Lower leg skin (tissue), 4 donors: Measurements from ENCODE around the gene C18orf63. TPM values are rescaled to one million over a fixed set of nuclear protein-coding genes. Genes with fewer than 3 reads are reported as not detected.

Source experiments
- DNase-seq, 2 donors: peaks; one replicate each; pipeline ENCODE4 v3.0.0-alpha.2; 2019; ENCODE audit warnings: low spot score in 2 of 2
- H3K4me3 ChIP-seq: fragments of 200-600 bp; sonication (generic); 2 replicates; pipeline ENCODE4 v1.5.1; 2017; ENCODE audit warnings: mild to moderate bottlenecking, low read depth; ENCODE audit not compliant: poor library complexity, severe bottlenecking
- POLR2A ChIP-seq, 2 donors: fragments of 450-650 bp; IDR thresholded peaks; one replicate each; pipeline ENCODE4 v1.6.1; 2016 to 2017; ENCODE audit warnings: antibody characterized with exemption in 2 of 2, mild to moderate bottlenecking in 1 of 2, moderate library complexity in 1 of 2
- WGBS, 2 donors: methylation state at CpG; one replicate each; pipeline ENCODE4 v1.1.5; 2018; 5-methylcytosine and 5-hydroxymethylcytosine counted together
- intact Hi-C: fragments of 100-400 bp; cut with DNase I; formaldehyde crosslinking; loops from one replicate; pipeline ENCODE4 v1.15.0; 2023; ENCODE audit warnings: low total_unique reads
- total RNA-seq, 4 donors: library from RNA; depleted of rRNA; stranded (reverse); fragments of >200 nt; gene quantifications; one replicate each; pipeline ENCODE4 v1.1.0, GENCODE V29; 2016
- TF ChIP-seq, protein P1 (sequence below), 3 donors: fragments of 450-650 bp; IDR thresholded peaks; one replicate each; pipeline ENCODE4 v1.5.1; 2016; ENCODE audit warnings: antibody characterized with exemption in 3 of 3, mild to moderate bottlenecking in 3 of 3, moderate library complexity in 2 of 3

C18orf63 gene
- total RNA-seq, 4 donors from 2014 or later, result not detected

DNA sequence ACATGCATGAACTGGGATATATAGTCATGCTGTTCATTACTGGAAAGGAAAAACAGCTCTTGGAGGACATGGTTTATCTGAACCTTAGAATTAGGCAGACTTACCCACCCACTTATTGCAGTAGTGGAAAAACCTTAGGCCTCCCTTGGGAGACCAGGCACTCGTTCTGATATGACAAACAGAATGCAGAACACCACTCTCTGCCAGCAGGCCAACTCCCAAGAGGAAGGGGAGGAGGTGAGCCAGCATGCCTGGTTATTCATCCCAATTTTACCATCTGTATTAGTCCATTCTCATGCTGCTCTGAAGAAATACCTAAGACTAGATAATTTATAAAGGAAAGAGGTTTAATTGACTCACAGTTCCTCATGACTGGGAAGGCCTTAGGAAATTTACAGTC is 17.5 kb downstream of the C18orf63 start:
- intact Hi-C loops, result no loop called here
- TF ChIP-seq POLR2A (IDR thresholded peaks at IDR 0.05), result no peak
- TF ChIP-seq, protein P1, sequence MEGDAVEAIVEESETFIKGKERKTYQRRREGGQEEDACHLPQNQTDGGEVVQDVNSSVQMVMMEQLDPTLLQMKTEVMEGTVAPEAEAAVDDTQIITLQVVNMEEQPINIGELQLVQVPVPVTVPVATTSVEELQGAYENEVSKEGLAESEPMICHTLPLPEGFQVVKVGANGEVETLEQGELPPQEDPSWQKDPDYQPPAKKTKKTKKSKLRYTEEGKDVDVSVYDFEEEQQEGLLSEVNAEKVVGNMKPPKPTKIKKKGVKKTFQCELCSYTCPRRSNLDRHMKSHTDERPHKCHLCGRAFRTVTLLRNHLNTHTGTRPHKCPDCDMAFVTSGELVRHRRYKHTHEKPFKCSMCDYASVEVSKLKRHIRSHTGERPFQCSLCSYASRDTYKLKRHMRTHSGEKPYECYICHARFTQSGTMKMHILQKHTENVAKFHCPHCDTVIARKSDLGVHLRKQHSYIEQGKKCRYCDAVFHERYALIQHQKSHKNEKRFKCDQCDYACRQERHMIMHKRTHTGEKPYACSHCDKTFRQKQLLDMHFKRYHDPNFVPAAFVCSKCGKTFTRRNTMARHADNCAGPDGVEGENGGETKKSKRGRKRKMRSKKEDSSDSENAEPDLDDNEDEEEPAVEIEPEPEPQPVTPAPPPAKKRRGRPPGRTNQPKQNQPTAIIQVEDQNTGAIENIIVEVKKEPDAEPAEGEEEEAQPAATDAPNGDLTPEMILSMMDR (IDR thresholded peaks at IDR 0.05), result no peak
- no peak overlapping the region for H3K4me3 ChIP-seq
- DNase-seq, result no peak
- 25 to 29% methylated on average over 1 of the region's 1 CpG for WGBS, 2 donors

DNA sequence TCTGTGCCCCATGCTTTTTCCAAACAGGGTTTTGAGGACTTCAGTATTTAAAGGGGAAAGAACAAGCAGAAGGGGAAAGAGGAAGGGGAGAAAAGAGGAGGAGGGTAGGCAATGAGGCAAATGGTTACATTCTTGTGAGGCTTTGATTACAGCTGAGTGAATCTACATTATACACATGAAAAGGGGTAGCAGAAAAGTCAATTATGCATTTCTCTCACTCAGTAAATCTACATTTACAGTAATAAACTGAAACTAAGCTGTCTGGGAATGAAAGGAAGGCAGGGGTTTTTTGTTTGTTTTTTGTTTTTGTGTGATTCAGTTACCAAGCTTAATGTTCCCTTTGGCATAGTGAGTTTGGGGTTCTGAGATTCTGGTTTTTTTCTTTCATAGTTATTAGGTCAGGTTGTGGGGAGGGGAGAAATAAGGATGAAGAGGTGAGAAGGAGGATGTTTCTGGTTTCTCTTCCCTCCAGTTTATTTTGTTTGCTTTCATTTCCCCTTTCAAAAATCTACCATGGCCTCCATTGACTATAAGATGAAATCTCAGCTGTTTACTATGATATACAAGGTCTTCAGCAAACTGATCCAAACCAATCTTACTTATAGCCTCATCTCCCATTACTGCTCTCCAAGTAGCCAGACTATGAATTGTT is 18.7 kb downstream of the C18orf63 start:
- no peak for TF ChIP-seq POLR2A (IDR thresholded peaks at IDR 0.05)
- TF ChIP-seq, protein P1 (IDR thresholded peaks at IDR 0.05), result no peak
- no peak for DNase-seq
- H3K4me3 ChIP-seq, result no peak overlapping the region
- intact Hi-C loops, result no loop called here

DNA sequence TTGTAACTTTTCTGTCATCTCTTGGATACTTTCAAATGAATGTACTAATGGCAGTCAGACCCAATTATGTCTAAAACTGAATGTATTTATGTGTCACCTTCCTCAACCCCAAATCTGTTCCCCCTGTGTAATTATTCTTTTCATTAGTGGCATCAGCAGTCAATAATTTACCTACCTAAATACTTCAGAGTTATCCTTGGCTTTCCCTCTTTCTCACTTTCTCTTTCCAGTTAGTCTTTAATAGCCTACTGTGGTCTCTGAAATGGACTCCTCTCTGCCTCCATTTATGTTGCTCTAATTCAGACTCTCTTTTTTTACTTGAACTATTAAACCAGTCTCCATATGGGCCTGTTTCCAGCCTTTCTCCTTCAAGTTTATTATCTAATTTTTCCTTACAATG is 21.0 kb downstream of the C18orf63 start:
- intact Hi-C loops, result no loop called here
- H3K4me3 ChIP-seq, result no peak overlapping the region
- no peak for DNase-seq
- TF ChIP-seq POLR2A (IDR thresholded peaks at IDR 0.05), result no peak
- TF ChIP-seq, protein P1 (IDR thresholded peaks at IDR 0.05), result no peak

DNA sequence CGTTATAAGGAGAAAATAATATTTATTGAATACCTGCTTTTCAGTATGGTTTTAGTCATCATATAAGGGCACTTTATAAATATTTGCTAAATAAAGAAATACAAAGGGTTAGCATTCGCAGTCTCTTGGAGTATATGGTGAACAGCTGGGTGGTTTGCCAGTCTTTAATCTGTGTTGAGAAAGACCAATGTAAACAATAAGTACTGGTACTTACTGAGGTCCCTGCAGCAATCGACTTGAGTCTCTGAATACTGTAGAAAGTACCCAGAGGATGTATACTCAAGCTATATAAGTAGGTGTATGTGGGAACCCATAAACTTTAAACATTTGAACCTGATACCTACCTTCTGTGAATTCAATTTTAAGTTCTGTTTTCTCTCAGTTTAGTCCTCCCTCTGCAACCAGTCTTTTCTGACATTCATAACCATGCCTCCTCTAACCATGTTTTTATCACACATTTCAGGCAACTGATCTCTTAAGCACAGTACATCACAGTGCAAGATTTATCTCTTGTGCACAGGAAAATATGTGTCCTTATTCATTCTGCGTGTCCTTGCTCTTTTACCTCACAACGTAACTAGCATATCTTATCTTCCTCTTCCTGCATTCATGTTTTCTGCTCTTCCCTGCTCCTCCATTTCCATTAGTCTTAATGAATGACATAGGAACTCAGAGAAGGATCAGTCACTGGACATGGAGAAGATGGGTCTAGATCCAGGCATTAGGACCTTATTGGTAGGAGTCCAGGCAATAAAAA is 21.7 kb downstream of the C18orf63 start:
- intact Hi-C loops, result no loop called here
- no peak overlapping the region for H3K4me3 ChIP-seq
- DNase-seq, result no peak
- TF ChIP-seq, protein P1 (IDR thresholded peaks at IDR 0.05), result no peak
- no peak for TF ChIP-seq POLR2A (IDR thresholded peaks at IDR 0.05)
- WGBS, 2 donors, result 94 to 96% methylated on average over 5 of the region's 5 CpGs

DNA sequence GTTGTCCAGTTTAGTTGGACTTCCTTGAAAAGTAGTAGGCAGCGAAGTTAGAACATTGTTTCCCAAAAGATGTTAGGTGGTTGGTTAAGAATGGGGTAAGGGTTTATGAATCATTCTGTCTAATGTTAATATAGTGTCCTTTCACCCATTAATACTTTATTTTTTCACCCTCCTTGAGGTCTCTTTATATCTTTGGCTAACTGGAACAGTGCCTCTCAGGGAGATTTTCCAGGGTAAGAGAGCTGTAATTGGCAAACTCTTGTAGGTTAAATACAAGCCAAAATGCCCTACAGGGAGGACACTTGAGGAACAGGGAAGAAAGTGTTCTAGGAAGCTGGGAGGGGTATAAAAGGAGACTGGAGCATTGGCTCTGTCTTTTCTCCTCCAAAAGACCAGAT is 22.3 kb downstream of the C18orf63 start:
- DNase-seq, result no peak
- intact Hi-C loops, result no loop called here
- TF ChIP-seq, protein P1 (IDR thresholded peaks at IDR 0.05), result no peak
- no peak for TF ChIP-seq POLR2A (IDR thresholded peaks at IDR 0.05)
- no peak overlapping the region for H3K4me3 ChIP-seq
- 78% methylated on average over 1 of the region's 1 CpG for WGBS, 2 donors
